Aorta (tissue), 5 donors: ENCODE results near the gene ZBTB3. TPM values are rescaled to one million over a fixed set of nuclear protein-coding genes. Genes with fewer than 3 reads are reported as not detected.

Source experiments
- ATAC-seq: fragments of 200-7000 bp; cut with Tn5 transposase; one replicate; pipeline ENCODE4 v1.9.1; 2022; ENCODE audit warnings: moderate library complexity; ENCODE audit not compliant: low FRiP score
- DNase-seq, 2 donors: peaks; one replicate each; pipeline ENCODE4 v3.0.0-alpha.2; 2020
- H3K27ac ChIP-seq, 2 donors: one replicate each; pipeline ENCODE4 v1.5.1; 2013; ENCODE audit warnings: low read length in 2 of 2, mild to moderate bottlenecking in 2 of 2, moderate library complexity in 2 of 2, control low read depth in 1 of 2, inconsistent platforms in 1 of 2, low read depth in 1 of 2
- H3K27me3 ChIP-seq, 2 donors: one replicate each; pipeline ENCODE4 v1.6.1; 2013; ENCODE audit warnings: control low read depth in 1 of 2, low read length in 1 of 2, mild to moderate bottlenecking in 1 of 2, moderate library complexity in 1 of 2; ENCODE audit not compliant: insufficient read depth in 2 of 2, control insufficient read depth in 1 of 2
- H3K36me3 ChIP-seq, 2 donors: one replicate each; pipeline ENCODE4 v1.6.1; 2013; ENCODE audit warnings: control low read depth in 1 of 2, low read length in 1 of 2, mild to moderate bottlenecking in 1 of 2; ENCODE audit not compliant: insufficient read depth in 2 of 2, control insufficient read depth in 1 of 2
- H3K4me1 ChIP-seq, 2 donors: one replicate each; pipeline ENCODE4 v1.6.1; 2013; ENCODE audit warnings: low read length in 2 of 2, control low read depth in 1 of 2, mild to moderate bottlenecking in 1 of 2, moderate library complexity in 1 of 2; ENCODE audit not compliant: insufficient read depth in 2 of 2, control insufficient read depth in 1 of 2
- H3K4me3 ChIP-seq, 2 donors: one replicate each; pipeline ENCODE4 v1.5.1; 2013; ENCODE audit warnings: low read length in 2 of 2, control low read depth in 1 of 2, mild to moderate bottlenecking in 1 of 2
- H3K9me3 ChIP-seq: one replicate; pipeline ENCODE4 v1.6.1; 2013; ENCODE audit warnings: mild to moderate bottlenecking, low read length; ENCODE audit not compliant: control insufficient read depth
- WGBS, 2 donors: extraction: QIAGEN DNeasy Blood & Tissue Kit; methylation state at CpG; one replicate each; pipeline ENCODE4 v1.1.7; 2013; 5-methylcytosine and 5-hydroxymethylcytosine counted together
- intact Hi-C, 2 donors: fragments of 100-400 bp; cut with DNase I; formaldehyde crosslinking; loops; one replicate each; pipeline versions ENCODE4 v1.14.2 to v1.15.0; 2022
- polyA plus RNA-seq, 2 donors: library from polyadenylated mRNA; stranded (reverse); fragments of 200-250 nt; gene quantifications; one replicate each; pipeline ENCODE4 v1.2.3, GENCODE V29; 2013
- total RNA-seq, 2 donors: library from RNA; stranded (reverse); fragmentation: NEBNext Ultra II Directional; extraction: Animal tissue kit (Norgen Biotek cat#: 25700); gene quantifications; one replicate each; pipeline ENCODE4 v1.2.1, GENCODE V29; 2021
- donor health status: healthy with polysubstance abuse.
- donor health status: Bipolar disorder and iron deficiency.
- donor health status: DM: no; HTN: no; CAD: no.
- donor health status: DM: no; HTN: no; CAD: no.
- donor health status: DM: yes; HTN: yes; CAD: no.

The ZBTB3 gene
- total and polyA plus RNA-seq, 4 donors = 2.9 to 9.8 (median 6.8) TPM

DNA sequence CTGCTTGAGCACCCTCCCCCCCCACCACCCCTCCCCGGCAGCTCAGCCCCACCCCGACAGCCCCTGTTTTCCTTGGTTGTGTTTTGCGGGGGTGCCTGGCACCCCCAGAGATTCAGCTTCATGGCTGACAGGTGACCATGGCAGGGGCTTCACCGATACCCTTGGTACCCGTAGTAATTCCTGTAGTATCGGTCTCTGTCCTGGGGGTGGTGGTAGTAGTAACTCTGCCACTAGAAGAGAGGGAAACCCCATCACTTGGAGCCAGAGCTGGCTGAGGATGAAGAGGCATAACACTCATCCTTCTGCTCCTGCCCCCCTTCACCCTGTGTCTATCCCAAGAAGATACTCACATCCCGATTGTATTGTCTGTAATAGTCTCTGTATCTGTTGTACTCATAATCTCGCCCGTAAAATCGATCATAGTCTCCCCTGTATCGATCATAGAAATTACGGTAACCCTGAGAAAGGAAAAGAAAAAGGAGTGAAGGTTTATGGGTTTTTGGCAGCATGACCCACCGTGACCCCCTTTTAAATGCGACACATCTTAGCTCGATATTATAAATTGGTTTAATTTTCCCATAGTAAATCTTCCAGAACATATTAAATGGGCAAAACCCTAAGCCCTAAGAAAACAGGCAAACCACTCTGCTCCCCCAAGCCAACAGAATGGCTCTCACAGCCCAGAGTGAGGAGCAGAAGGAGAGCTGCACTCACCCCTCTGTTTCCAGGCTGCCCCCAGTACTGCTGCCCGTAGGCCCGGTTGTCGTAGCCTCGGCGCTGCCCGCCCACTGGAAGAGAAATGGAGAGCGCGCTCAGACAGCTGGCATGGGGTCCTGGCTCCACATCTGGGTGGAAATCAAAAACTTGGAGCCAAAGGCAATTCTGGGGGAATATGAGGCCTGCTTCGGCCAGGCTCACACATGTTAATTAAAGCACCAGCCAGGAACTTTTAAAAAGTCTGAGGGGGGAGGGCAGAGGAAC, 38.5 kb downstream of the ZBTB3 start:
- no peak overlapping the region for H3K27ac ChIP-seq
- DNase-seq (no peak), ATAC-seq (no peak)
- H3K36me3 ChIP-seq = peaks cover 9 to 23% of the 10 kb centered on the region in 2 donors
- no peak overlapping the region for H3K4me3 ChIP-seq
- intact Hi-C loops = no loop called here
- H3K27me3 ChIP-seq = no peaks in the 10 kb centered on the region
- no peaks in the 10 kb centered on the region for H3K9me3 ChIP-seq
- no peaks in the 10 kb centered on the region for H3K4me1 ChIP-seq
- 88% methylated on average over 22 to 24 of the region's 24 CpGs for WGBS, 2 donors

DNA sequence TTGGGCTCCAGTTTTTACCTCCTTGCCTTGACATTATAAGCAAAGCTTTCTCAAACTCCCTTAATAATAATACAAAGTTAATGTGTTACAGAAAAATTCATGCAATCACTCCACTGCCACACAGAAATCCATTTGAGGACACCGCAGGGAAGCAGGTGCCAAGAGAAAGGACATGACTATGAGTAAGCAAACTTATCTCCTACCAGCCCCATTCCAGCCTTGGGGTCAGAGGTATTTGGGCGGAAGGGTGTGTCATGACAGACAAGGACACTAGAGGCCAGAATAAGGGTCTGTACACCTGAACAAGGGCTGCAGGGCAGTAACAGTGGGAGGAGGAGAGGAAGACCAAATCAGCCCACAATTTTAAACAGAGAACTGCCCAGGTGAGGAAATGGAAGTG, 40.6 kb downstream of the ZBTB3 start:
- Histone ChIP-seq H3K4me1 (no peaks in the 10 kb centered on the region), H3K4me3 (no peak overlapping the region), H3K27me3 (no peaks in the 10 kb centered on the region), H3K36me3 (peaks cover 5 to 22% of the 10 kb centered on the region in 2 donors), H3K27ac (no peak overlapping the region), H3K9me3 (no peaks in the 10 kb centered on the region)
- ATAC-seq (no peak), DNase-seq (peak in 1 of 2 donors; percentile 14)
- intact Hi-C loops = no loop called here
- WGBS, 2 donors = 79 to 80% methylated on average over 2 of the region's 2 CpGs

- Histone ChIP-seq H3K9me3 (no peaks in the 10 kb centered on the region), H3K27ac (no peak overlapping the region), H3K4me1 (no peaks in the 10 kb centered on the region), H3K27me3 (no peaks in the 10 kb centered on the region), H3K4me3 (no peak overlapping the region), H3K36me3 (peaks cover 4 to 21% of the 10 kb centered on the region in 2 donors)
- no peak for DNase-seq
- no peak for ATAC-seq
- intact Hi-C loops = no loop called here
- WGBS, 2 donors = 53% methylated on average over 3 of the region's 3 CpGs
Measured at GRCh38 chr11:62712861-62713260, 41.1 kb downstream of the ZBTB3 start.

- Histone ChIP-seq H3K9me3 (no peaks in the 10 kb centered on the region), H3K27me3 (no peaks in the 10 kb centered on the region), H3K4me3 (no peak overlapping the region), H3K4me1 (no peaks in the 10 kb centered on the region), H3K27ac (no peak overlapping the region), H3K36me3 (peaks cover 3 to 19% of the 10 kb centered on the region in 2 donors)
- 70 to 71% methylated on average over 6 of the region's 6 CpGs for WGBS, 2 donors
- DNase-seq = peak in 1 of 2 donors; percentile 6
- ATAC-seq = no peak
- intact Hi-C loops = no loop called here
Measured at GRCh38 chr11:62712276-62712812, 41.6 kb downstream of the ZBTB3 start.

DNA sequence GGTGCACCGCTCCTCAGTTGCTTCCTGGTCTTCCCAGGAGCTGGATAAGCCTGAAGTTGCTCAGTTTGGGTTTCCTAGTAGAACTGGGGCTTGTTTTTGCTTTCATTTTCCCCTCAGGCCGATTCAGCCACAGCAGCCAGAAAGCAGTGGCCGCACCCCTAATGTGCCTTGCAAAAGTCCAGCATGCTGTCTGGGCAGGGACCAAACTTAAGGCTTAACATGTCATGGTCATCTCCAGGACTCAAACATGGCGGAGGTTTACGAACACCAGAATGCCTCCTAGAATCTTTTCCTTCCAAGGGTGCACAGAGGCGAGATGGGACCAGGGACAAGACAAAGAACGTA, 44.0 kb downstream of the ZBTB3 start:
- H3K27ac ChIP-seq = peak overlapping the region; percentile 20 to 99
- WGBS, 2 donors = 54 to 56% methylated on average over 7 of the region's 7 CpGs
- intact Hi-C loops = no loop called here
- H3K4me1 ChIP-seq = no peaks in the 10 kb centered on the region
- ATAC-seq (no peak), DNase-seq (peak in 1 of 2 donors; percentile 73)
- H3K36me3 ChIP-seq = peaks cover 3 to 12% of the 10 kb centered on the region in 2 donors
- H3K27me3 ChIP-seq = no peaks in the 10 kb centered on the region
- peak overlapping the region; percentile 43 to 55 for H3K4me3 ChIP-seq
- H3K9me3 ChIP-seq = no peaks in the 10 kb centered on the region

GRCh38 chr11:62709247-62710000, 44.5 kb downstream of the ZBTB3 start:
- DNase-seq (peak; percentile 98 to 99), ATAC-seq (peak; percentile 95)
- H3K36me3 ChIP-seq = peaks cover 3 to 8% of the 10 kb centered on the region in 2 donors
- H3K27ac ChIP-seq = peak overlapping the region; percentile 20 to 99
- peak overlapping the region; percentile 43 to 56 for H3K4me3 ChIP-seq
- WGBS, 2 donors = 0% methylated on average over 47 of the region's 47 CpGs
- no peaks in the 10 kb centered on the region for H3K27me3 ChIP-seq
- intact Hi-C loops = loop anchor here in 1 of 2 donors (5.0 to 10.0 kb wide), 3 partner anchors 37 to 125 kb away; partner anchors contain the start of genes LBHD1, STX5, TEX54 and UQCC3
- H3K9me3 ChIP-seq = no peaks in the 10 kb centered on the region
- no peaks in the 10 kb centered on the region for H3K4me1 ChIP-seq

- Histone ChIP-seq H3K27ac (peak overlapping the region in 1 of 2 donors; percentile 82), H3K9me3 (no peaks in the 10 kb centered on the region), H3K4me3 (peak overlapping the region; percentile 27 to 56), H3K36me3 (peaks cover 0 to 6% of the 10 kb centered on the region in 2 donors), H3K27me3 (no peaks in the 10 kb centered on the region), H3K4me1 (no peaks in the 10 kb centered on the region)
- ATAC-seq (no peak), DNase-seq (peak in 1 of 2 donors; percentile 78)
- 2 to 3% methylated on average over 7 of the region's 7 CpGs for WGBS, 2 donors
- intact Hi-C loops = loop anchor here in 1 of 2 donors (5.0 to 10.0 kb wide), 3 partner anchors 36 to 126 kb away; partner anchors contain the start of genes LBHD1, STX5, TEX54 and UQCC3
Measured at GRCh38 chr11:62708793-62709192, 45.2 kb downstream of the ZBTB3 start.

DNA sequence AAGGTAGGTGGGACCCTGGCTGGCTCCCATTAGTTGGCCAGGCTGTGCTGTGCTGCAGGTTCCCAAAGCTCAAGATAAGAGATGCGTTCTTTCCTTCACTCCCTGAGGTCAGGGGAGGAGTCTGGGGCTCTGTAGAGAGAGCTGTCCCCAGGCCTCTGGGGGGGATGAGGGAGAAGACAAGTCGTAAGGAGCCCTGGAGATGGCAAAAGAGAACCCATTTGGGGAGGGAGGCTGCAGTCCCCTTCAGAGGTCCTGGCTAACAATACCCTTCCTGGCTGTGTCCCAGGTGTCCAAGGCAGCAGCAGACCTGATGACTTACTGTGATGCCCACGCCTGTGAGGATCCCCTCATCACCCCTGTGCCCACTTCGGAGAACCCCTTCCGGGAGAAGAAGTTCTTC, 45.6 kb downstream of the ZBTB3 start:
- Histone ChIP-seq H3K4me3 (no peak overlapping the region), H3K27me3 (no peaks in the 10 kb centered on the region), H3K27ac (no peak overlapping the region), H3K9me3 (no peaks in the 10 kb centered on the region), H3K4me1 (no peaks in the 10 kb centered on the region), H3K36me3 (peaks cover 0 to 3% of the 10 kb centered on the region in 2 donors)
- no peak for ATAC-seq
- intact Hi-C loops = loop anchor here in 1 of 2 donors (5.0 to 10.0 kb wide), 3 partner anchors 36 to 126 kb away; partner anchors contain the start of genes LBHD1, STX5, TEX54 and UQCC3
- 55% methylated on average over 5 of the region's 5 CpGs for WGBS, 2 donors
- no peak for DNase-seq
